SW480 (cell line): ENCODE measurements around the gene CHAC1.
"Not testable (repeated sequence)": the region's sequence is repeated elsewhere in the genome, so short reads cannot be mapped to it uniquely, and the experiment has no call there.

ENCODE experiments used
- DNase-seq: peaks from one replicate; pipeline ENCODE4 v3.0.0-alpha.2; 2016; ENCODE audit warnings: low spot score

The CHAC1 gene

GRCh38 chr15:40937762-40938535 lies 15.3 kb upstream of the CHAC1 start:
- DNase-seq: peak; percentile 77

DNA sequence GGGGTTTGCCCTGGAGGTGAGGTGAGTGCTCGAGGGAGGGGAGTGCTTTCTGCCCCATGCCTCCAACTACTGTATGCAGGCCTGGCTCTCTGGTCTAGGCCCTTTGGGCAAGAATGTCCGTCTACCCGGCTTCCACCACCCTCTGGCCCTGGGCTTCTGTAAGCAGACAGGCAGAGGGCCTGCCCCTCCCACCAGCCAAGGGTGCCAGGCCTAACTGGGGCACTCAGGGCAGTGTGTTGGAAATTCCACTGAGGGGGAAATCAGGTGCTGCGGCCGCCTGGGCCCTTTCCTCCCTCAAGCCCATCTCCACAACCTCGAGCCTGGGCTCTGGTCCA lies 14.8 kb upstream of the CHAC1 start:
- no peak for DNase-seq

GRCh38 chr15:40940296-40940801 lies 12.9 kb upstream of the CHAC1 start:
- no peak for DNase-seq

DNA sequence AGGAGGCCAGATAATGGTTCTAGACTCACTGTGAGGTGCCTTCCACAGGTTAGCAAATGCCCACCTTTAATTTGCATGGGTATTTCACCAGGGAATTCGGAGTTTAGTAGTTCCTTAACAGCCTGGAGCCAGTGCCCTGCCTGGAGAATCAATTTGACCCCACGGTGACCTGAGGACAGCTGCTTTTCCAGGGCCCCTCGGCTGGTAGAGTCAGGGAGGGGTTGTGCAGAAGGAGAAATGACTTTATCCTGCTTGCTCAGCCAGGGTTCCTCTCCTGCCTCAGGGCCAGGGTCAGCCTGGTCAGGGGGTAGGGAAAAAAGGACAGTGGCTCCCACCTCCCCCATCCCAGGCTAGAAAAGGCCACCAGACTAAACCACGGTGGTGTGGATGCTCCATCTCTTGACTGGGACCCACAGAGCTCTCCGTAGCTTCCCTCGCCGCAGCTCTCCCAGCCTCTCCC lies 12.2 kb upstream of the CHAC1 start:
- no peak for DNase-seq

DNA sequence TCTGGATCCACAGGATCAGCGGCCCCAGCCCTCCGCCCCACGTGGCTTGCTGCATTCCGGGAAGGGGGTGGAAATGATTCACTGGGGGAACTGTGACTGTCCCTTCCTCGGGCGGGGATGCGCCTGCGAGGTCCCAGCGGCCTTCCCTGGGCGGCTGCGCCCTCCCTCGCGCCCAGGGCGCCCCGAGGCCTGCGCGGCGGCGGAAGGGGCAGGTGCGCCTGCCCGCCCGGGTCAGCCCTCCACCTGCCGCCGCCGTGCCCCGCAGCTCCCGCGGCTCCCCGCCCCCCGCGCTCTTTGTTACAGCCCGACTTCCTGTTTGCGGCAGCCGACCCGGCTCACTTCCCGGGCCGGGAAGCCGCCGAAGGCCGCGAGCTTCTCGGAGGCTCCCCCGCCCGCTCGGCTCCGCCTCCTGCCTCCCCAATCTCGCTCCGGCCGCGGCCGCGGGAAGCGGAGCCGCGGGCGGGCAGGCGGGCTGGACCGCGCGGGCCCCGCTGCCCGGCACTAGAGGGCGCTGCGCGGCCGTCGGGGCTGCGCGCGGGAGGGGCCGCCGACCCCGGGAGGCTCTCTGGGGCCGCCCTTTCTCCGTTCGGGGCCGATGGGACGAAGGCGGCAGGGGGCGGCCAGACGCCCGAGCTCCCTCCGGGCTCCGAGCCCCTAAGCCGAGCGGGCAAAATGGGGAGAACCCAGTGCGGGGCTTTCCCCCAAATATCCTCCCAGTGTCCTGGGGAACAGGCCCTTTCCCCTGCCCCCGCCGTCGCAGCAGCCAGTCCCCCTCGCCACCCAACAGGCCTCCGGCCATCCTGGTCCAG lies 11.5 kb upstream of the CHAC1 start:
- peak; percentile 80 for DNase-seq

DNA sequence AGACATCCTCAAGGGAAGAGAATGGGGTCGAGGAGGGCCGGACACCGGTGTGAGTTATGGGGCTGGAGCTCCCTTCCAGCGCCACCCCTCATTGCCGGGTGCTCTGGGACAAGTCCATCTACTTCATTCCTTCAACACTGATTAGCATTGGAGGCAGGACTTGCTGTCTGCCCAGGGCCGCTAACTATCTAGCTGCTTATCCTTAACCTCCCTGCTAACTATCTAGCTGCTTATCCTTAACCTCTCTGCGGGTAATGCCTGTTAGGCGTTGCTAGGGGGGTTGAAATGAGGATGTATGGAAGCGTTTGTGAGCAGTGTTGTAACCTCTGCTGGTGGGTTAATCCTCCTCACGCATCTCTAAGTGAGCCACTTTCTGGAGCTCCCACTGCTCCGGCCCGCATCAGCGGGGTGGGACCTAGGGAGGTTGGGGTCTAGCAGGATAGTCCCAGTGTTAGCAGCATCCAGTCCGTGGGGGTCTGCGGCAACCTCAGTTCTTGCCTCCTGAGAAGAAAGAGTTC lies 10.9 kb upstream of the CHAC1 start:
- no peak for DNase-seq

GRCh38 chr15:40942878-40943277 lies 10.4 kb upstream of the CHAC1 start:
- no peak for DNase-seq

DNA sequence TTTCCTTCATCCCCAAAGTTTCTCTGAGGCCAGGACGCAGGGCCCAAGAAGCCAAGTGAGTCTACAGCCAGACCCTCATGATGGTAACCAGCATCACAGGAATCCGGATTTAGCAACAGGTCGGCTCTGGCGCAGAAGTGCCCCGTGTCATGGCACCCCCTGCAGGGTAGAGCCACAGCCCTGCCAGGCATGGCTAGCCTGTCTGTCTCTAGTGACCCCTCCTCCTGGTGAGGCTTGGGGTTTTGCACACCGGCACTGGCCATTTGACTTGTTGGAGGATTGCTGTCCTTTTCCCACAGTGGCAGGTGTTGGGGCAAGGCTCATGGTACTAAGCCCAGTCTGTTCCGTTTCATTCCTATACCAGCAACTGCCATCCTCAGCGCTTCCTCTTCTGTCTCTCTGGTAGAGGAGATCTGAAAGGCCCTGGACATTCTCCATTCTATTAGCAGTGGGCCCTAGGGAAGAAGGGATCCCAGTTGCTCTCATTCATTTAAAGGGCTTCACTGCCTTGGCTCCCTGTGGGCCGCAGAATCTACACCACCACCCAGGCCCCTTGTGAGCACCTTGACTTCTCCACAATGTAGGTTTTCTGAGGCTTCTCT lies 9.4 kb upstream of the CHAC1 start:
- DNase-seq: no peak

DNA sequence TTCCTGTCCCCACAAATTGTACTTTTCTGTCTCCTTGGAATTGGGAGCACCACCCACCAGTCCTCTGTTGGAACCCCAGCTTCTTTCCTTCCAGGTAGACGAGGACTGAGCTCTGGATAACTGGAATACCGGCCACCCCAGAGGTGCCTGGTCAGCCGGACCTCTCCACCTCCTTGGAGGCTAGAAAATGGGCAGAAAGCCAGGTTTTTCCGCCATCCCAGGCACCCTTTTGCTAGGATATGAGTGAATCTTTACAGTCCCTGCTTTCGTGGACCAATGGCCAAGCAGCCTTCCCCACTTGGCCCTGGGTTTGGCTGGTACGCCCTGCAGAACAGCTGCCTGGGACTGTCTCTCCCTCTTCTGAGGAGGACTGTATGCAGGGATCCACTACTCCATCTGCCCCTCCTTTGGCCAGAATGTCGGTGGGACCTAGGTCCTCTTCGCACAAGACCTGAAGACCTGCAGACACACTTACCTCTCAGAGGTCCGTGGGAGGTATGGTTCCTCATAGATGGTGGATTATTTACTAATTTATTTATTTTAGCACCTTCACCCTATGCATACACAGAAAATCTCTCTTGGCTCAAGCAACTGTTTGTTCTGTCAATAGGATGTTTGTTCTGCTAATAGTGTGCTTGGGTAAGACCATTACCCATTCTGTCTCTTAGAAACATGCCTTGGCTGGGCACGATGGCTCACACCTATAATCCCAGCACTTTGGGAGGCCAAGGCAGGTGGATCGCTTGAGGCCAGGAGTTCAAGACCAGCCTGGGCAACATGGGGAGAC lies 8.6 kb upstream of the CHAC1 start:
- DNase-seq: no peak

GRCh38 chr15:40948706-40949473 lies 4.4 kb upstream of the CHAC1 start:
- DNase-seq: no peak

- no peak for DNase-seq
These were observed 3.5 kb upstream of the CHAC1 start for GRCh38 chr15:40949756-40950207.

DNA sequence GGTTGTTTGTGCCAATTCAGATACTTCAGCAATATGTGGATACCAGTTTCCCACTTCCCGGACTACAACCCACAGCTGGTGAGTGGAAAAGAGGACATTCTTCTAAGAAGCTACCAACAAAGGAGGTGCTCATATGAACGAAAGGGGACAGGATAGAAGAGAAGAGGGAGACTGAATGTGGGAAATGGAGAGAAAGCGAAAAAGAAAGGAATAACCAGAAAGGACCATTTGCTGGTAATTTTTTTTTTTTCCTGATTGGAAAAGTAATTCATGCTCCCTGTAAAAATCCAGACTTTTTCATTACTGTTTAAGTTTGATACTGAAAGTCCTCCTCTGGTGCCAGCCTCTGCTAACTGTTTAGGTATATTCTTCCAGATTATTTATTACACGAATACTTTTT lies 1.5 kb upstream of the CHAC1 start:
- DNase-seq: no peak

DNA sequence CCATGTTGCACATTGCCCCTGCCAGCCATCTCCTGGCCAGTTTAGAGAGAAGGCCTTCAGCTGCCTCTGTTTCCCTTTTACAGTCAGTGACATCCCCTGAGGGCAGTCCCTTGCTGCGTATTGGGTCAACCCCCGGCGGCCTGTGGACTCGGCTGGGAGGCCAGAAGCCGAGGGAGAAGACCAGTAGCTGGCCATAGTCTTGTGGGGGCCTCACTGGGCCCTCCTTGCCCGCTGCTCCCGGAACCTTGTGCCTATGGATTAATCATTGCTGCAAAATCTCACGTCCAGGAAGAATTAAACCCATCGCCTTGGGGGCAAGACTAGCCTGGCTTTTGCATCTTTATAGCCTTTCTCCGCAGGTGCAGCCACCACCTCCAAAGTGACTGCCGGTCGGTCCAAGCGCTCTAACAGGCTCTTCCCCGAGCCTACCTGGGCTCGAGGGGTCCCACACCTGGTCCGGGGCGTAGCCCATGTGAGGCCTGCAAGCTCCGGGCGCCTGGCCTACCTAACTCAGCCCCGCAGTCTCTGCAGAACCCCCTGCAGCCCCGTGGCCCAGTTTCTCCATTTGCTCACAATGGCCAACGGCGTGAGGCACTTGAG lies 870 bp upstream of the CHAC1 start:
- no peak for DNase-seq

- DNase-seq: no peak
These were observed 423 bp downstream of the CHAC1 start for GRCh38 chr15:40953713-40954074.

GRCh38 chr15:40954158-40954848 lies 1.0 kb downstream of the CHAC1 start:
- DNase-seq: not testable (repeated sequence)

DNA sequence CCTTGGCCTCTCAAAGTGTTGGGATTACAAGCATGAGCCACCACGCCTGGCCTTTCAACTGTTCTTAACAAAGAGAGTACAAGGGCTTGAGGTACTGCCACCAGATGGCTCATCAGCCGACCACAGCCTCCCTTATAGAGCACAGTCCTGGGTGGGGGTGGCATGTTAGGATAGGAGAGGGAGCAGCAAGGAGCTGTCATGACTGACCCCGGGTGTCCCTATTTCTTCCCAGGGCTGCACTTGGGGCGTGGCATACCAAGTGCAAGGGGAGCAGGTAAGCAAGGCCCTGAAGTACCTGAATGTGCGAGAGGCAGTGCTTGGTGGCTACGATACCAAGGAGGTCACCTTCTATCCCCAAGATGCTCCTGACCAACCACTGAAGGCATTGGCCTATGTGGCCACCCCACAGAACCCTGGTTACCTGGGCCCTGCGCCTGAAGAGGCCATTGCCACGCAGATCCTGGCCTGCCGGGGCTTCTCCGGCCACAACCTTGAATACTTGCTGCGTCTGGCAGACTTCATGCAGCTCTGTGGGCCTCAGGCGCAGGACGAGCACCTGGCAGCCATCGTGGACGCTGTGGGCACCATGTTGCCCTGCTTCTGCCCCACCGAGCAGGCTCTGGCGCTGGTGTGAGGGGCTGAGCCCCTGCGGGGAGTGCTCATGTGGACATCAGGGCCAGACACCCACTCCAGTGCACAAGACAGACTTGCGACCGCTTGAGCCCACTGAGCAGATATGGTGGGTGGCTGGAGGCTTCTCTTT lies 2.1 kb downstream of the CHAC1 start:
- no peak for DNase-seq

DNA sequence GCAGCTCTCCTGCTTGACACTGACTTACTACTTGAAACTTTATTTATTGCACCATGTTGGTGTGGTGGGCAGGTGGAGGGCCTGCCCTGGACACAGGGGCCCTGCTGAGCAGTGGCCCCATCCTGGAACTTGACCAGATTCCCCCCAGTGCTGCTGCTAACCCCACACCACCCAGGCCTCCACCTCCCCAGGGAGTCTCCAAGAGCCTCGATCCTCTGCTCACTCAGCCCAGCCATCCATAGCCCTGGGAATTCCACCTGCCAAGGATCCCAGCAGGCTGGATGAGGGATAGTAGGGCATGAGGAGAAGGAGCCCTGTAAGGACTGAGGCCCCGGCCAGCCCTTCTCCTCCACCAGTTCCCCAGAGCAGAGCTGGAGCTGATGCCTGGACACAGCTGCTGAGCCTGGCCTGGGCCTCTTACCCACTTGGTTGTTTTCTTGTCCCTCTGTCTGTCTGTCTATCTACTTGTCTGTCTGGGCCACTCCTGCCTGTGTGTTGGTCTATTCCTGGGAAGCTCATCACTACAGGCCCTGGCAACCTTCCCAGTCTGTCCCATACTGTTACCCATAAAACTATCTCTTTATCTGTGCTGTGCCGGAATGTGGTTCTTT lies 2.8 kb downstream of the CHAC1 start:
- DNase-seq: no peak

- DNase-seq: no peak
These were observed 3.3 kb downstream of the CHAC1 start for GRCh38 chr15:40956541-40956982.
